Colonic mucosa (tissue), 4 donors: Measurements from ENCODE around the gene BSDC1. TPM values are rescaled to one million over a fixed set of nuclear protein-coding genes. Genes with fewer than 3 reads are reported as not detected.

Source experiments
- DNase-seq: peaks from one replicate; pipeline ENCODE4 v3.0.0-alpha.2; 2020
- H3K27ac ChIP-seq: fragments of 200-600 bp; one replicate; pipeline ENCODE4 v1.8.0; 2021
- H3K27me3 ChIP-seq: fragments of 200-600 bp; one replicate; pipeline ENCODE4 v1.8.0; 2021
- H3K36me3 ChIP-seq: fragments of 200-600 bp; one replicate; pipeline ENCODE4 v1.8.0; 2021
- H3K4me1 ChIP-seq: fragments of 200-600 bp; one replicate; pipeline ENCODE4 v1.8.0; 2021; ENCODE audit warnings: mild to moderate bottlenecking
- H3K4me3 ChIP-seq: fragments of 200-600 bp; one replicate; pipeline ENCODE4 v1.8.0; 2021
- H3K9ac ChIP-seq, 2 donors: one replicate each; pipeline ENCODE4 v1.7.0; 2013; ENCODE audit warnings: control low read depth in 2 of 2, low read depth in 2 of 2, low read length in 2 of 2
- H3K9me3 ChIP-seq: fragments of 200-600 bp; one replicate; pipeline ENCODE4 v1.8.0; 2021
- CTCF ChIP-seq: fragments of 200-600 bp; IDR thresholded peaks from one replicate; pipeline ENCODE4 v1.8.0; 2022; ENCODE audit warnings: antibody characterized with exemption, mild to moderate bottlenecking
- intact Hi-C: fragments of 100-400 bp; cut with DNase I; formaldehyde crosslinking; loops from one replicate; pipeline ENCODE4 v1.14.1; 2022
- total RNA-seq, 2 donors: library from RNA; stranded (reverse); fragmentation: NEBNext Ultra II Directional in 1 of 2; extraction: Animal tissue kit (Norgen Biotek cat#: 25700) in 1 of 2; gene quantifications; one replicate each; pipeline ENCODE4 v1.2.1, GENCODE V29; 2021
- donor health status: healthy.
- donor health status: DM: no; HTN: no; CAD: no.
- donor health status: DM: no; HTN: no; CAD: no.

BSDC1 gene
- total RNA-seq, 2 donors from 2014 or later = 65.7 to 76.8 TPM

GRCh38 chr1:32364836-32365235 is 29.4 kb downstream of the BSDC1 start:
- TF ChIP-seq CTCF = no peak
- peaks cover 22% of the 10 kb centered on the region for H3K36me3 ChIP-seq
- no peak overlapping the region for H3K27ac ChIP-seq
- H3K27me3 ChIP-seq = no peaks in the 10 kb centered on the region
- DNase-seq = no peak
- H3K9ac ChIP-seq = no peak overlapping the region
- intact Hi-C loops = no loop called here
- peaks cover 4% of the 10 kb centered on the region for H3K4me1 ChIP-seq
- no peaks in the 10 kb centered on the region for H3K9me3 ChIP-seq
- no peak overlapping the region for H3K4me3 ChIP-seq

GRCh38 chr1:32363713-32364112 is 30.5 kb downstream of the BSDC1 start:
- H3K27me3 ChIP-seq = no peaks in the 10 kb centered on the region
- H3K4me1 ChIP-seq = peaks cover 4% of the 10 kb centered on the region
- no peak overlapping the region for H3K27ac ChIP-seq
- no peak overlapping the region for H3K4me3 ChIP-seq
- no peak for DNase-seq
- no peak for TF ChIP-seq CTCF
- H3K9ac ChIP-seq = no peak overlapping the region
- intact Hi-C loops = no loop called here
- H3K9me3 ChIP-seq = no peaks in the 10 kb centered on the region
- peaks cover 17% of the 10 kb centered on the region for H3K36me3 ChIP-seq

GRCh38 chr1:32362474-32363313 is 31.5 kb downstream of the BSDC1 start, which contains the start of the genes FAM229A and TSSK3:
Gene FAM229A (minus strand): TSS chr1:32362485. CDS start chr1:32362091, 394 bp downstream.
Gene TSSK3 (plus strand): TSS chr1:32362539. CDS start chr1:32362702, 163 bp downstream.
- H3K4me1 ChIP-seq = peaks cover 4% of the 10 kb centered on the region
- no peak within 1 kb of the TSS for H3K27ac ChIP-seq
- H3K9me3 ChIP-seq = no peaks in the 10 kb centered on the region
- DNase-seq = no peak
- H3K36me3 ChIP-seq = peaks cover 12% of the 10 kb centered on the region
- H3K4me3 ChIP-seq = peak within 1 kb of the TSS; percentile 47
- H3K27me3 ChIP-seq = no peaks in the 10 kb centered on the region
- no peak for TF ChIP-seq CTCF
- intact Hi-C loops = no loop called here
- peak within 1 kb of the TSS; percentile 28 to 66 for H3K9ac ChIP-seq

- intact Hi-C loops = no loop called here
- peaks cover 4% of the 10 kb centered on the region for H3K4me1 ChIP-seq
- peak overlapping the region; percentile 47 for H3K4me3 ChIP-seq
- DNase-seq = peak; percentile 58
- H3K27ac ChIP-seq = no peak overlapping the region
- H3K36me3 ChIP-seq = peaks cover 4% of the 10 kb centered on the region
- H3K27me3 ChIP-seq = no peaks in the 10 kb centered on the region
- TF ChIP-seq CTCF = peak; percentile 26
- H3K9me3 ChIP-seq = no peaks in the 10 kb centered on the region
- peak overlapping the region; percentile 28 to 66 for H3K9ac ChIP-seq
Measured at GRCh38 chr1:32361674-32362473, 32.4 kb downstream of the BSDC1 start.

GRCh38 chr1:32361308-32361673 is 33.0 kb downstream of the BSDC1 start:
- Histone ChIP-seq H3K4me3 (peak overlapping the region; percentile 47), H3K4me1 (peaks cover 4% of the 10 kb centered on the region), H3K27ac (no peak overlapping the region), H3K27me3 (no peaks in the 10 kb centered on the region), H3K9ac (no peak overlapping the region), H3K9me3 (no peaks in the 10 kb centered on the region), H3K36me3 (no peaks in the 10 kb centered on the region)
- intact Hi-C loops = no loop called here
- no peak for TF ChIP-seq CTCF
- no peak for DNase-seq
